ENCODE data around the gene STK33.

GRCh38 chr11:8352103-8352875 is 241.7 kb downstream of the STK33 start:
- no peak for TF ChIP-seq POLR2A (IDR thresholded peaks at IDR 0.05; ENCODE audit: low read depth, low read length)
- no peak for TF ChIP-seq SPI1 (IDR thresholded peaks at IDR 0.05; ENCODE audit: low read depth, low read length)
- no peak for TF ChIP-seq POLR2AphosphoS5 (IDR thresholded peaks at IDR 0.05; ENCODE audit: low read depth, low read length)
- no peak for TF ChIP-seq TAF1 (IDR thresholded peaks at IDR 0.05; ENCODE audit: low read depth, low read length)
- no peak for TF ChIP-seq PAX5 (IDR thresholded peaks at IDR 0.05; ENCODE audit: insufficient read depth, low read length, severe bottlenecking)

All from GM12891 (cell line).